Skin epidermis (tissue), 12 donors: ENCODE measurements around the gene RUBCN.
"Not testable (repeated sequence)": the region's sequence is repeated elsewhere in the genome, so short reads cannot be mapped to it uniquely, and the experiment has no call there.

Source experiments
- H3K27ac ChIP-seq, 21 experiments: fragments of 200-600 bp; sonication (generic) in 11 of 21; one replicate each; pipeline ENCODE4 v1.5.0; 2020; ENCODE audit warnings: mild to moderate bottlenecking in 3 of 21, inconsistent platforms in 2 of 21, moderate library complexity in 2 of 21
- H3K4me3 ChIP-seq, 7 experiments: fragments of 200-600 bp; sonication (generic) in 2 of 7; one replicate each; pipeline ENCODE4 v1.5.0; 2020; ENCODE audit warnings: inconsistent platforms in 2 of 7, mild to moderate bottlenecking in 2 of 7, moderate library complexity in 1 of 7

RUBCN gene

GRCh38 chr3:197663367-197664140 is 73.2 kb downstream of the RUBCN start:
- H3K27ac ChIP-seq, H3K4me3 ChIP-seq: not testable (repeated sequence)

DNA sequence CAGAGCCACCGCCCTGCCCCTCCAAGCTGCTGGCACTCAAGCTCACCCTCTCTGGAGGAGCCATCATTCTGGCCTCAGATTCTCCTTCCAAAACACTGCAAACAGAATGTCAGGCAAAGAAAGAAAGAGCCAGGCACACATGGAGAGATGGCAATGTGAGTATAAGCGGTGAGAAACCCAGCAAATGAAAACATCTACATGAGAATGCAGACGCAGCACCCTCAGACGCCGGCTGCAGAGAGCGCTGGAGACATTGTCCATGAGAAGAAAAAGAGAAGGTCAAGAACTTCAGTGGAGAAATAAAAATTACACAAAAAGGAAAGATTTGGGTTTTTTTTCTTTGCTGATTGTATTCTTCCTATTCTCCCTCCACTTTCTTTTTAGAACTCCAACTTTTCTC is 74.4 kb downstream of the RUBCN start:
- not testable (repeated sequence) for H3K4me3 ChIP-seq, H3K27ac ChIP-seq

DNA sequence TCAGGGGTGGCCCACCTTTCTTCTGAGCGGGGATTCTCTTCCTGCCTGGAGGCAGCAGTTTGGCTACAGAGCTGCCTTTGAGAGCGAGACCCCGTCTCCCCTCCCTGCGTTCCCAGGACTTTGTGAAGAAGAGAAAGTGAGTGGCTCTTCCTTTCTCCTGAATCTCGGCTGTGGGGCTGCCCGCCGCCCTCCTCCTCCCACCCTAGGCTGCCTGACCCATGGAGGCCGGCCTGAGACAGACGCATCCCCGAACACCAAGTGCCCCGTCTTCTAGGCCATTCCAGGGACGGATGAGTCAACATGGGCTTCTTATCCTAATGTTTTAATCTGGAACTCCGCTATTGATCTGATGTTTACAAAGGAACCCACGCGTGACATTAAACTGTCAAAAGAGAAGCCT is 74.8 kb downstream of the RUBCN start:
- not testable (repeated sequence) for H3K27ac ChIP-seq, H3K4me3 ChIP-seq

DNA sequence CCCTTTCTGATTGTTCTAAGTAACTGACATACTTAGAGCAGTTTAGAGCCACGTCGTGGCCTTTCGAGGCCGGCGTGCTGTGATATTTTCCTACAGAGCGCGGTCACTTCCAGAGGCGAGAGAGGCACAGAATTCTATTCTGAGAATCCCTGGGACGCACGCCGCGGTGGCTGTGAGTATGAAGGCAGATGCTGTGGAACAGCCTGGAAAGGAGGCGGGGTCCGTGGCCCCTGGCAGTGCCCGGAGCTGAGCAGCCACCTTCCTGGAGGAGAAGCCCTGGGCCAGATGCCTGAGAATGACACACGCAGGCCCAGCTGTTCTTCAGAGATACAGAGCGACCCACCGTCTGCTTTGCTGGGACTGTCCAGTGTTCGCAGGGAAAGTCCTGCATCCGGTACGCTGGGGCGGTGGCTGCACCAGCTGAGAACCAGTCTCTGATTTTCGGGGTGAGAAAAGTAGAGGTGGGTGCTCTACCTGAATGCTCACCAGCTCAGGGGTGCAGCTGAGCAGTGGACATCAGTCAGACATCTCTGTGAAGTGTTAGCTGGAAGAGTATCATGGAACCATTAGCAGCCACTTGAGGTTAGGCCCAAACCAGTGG is 75.4 kb downstream of the RUBCN start:
- not testable (repeated sequence) for H3K4me3 ChIP-seq, H3K27ac ChIP-seq

GRCh38 chr3:197659701-197660100 is 77.0 kb downstream of the RUBCN start:
- H3K27ac ChIP-seq, H3K4me3 ChIP-seq: not testable (repeated sequence)

DNA sequence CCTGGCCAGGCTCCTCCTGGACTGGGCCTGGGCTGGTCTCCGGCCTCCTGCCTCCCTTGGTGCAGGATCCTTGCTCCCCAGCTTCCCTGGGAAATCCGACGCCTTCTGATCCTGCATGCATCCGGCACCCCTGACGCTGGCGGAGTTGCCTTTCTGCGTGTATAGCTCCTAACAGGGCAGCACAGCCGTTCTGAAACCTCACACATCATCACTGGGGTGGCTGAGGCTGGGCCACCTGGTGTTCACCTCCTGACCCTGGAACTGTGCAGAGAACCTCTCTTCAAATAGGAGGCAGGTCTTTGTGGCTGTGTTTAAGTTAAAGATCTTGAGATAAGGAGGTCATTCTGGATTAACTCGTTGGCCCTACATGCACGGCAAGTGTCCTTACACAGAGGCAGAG is 77.6 kb downstream of the RUBCN start:
- not testable (repeated sequence) for H3K27ac ChIP-seq, H3K4me3 ChIP-seq

DNA sequence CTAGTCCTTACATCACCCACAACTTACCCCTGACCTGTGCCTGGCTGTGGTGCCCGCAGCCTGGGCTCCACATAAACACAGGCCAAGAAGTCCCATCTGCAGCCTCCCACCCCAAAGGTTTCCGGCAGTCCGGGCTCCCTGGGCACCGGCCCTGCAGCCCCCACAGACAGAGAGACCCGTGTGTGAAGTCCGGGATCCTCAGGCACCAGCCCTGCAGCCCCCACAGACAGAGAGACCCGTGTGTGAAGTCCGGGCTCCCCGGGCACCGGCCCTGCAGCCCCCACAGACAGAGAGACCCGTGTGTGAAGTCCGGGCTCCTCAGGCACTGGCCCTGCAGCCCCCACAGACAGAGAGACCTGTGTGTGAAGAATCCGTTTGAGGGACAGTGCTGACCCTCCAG is 78.0 kb downstream of the RUBCN start:
- not testable (repeated sequence) for H3K4me3 ChIP-seq

GRCh38 chr3:197657541-197658292 is 79.0 kb downstream of the RUBCN start:
- not testable (repeated sequence) for H3K27ac ChIP-seq, H3K4me3 ChIP-seq

More for the DNA sequence above, 78.0 kb downstream of the RUBCN start:
- H3K27ac ChIP-seq: not testable (repeated sequence)

GRCh38 chr3:197656960-197657359 is 79.7 kb downstream of the RUBCN start:
- H3K4me3 ChIP-seq, H3K27ac ChIP-seq: not testable (repeated sequence)

- H3K4me3 ChIP-seq: not testable (repeated sequence)
These were observed 80.6 kb downstream of the RUBCN start for GRCh38 chr3:197656129-197656528.

GRCh38 chr3:197654998-197655330 is 81.7 kb downstream of the RUBCN start:
- not testable (repeated sequence) for H3K27ac ChIP-seq
- H3K4me3 ChIP-seq: peak overlapping the region in 1 of 7 experiments; percentile 31

More at GRCh38 chr3:197656129-197656528, 80.6 kb downstream of the RUBCN start:
- H3K27ac ChIP-seq: not testable (repeated sequence)

GRCh38 chr3:197654090-197654997 is 82.4 kb downstream of the RUBCN start:
- Histone ChIP-seq H3K27ac (peak overlapping the region in 18 of 21 experiments; percentile 46 to 87 (median 71)), H3K4me3 (peak overlapping the region; percentile 30 to 51 (median 40))

DNA sequence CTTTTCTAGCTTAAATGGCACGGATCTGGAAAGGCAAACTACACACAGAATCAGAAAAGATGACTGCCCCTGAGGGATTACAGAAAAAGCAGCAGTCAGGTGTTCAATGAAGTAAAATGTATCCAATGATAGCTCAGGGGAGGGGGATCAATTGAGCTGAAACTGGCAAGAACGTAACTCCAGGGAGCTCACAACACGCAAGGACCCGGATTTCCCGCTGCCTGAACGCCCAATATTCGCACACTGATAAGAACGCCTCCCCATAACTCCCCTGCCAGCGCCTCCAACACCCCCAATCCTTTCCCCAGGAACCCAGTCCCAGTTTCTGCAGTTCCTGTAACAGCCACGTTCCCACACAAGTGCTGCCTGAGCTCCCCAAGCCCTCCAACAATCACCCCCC is 83.8 kb downstream of the RUBCN start:
- H3K4me3 ChIP-seq, H3K27ac ChIP-seq: not testable (repeated sequence)

GRCh38 chr3:197647649-197648048 is 89.1 kb downstream of the RUBCN start:
- H3K27ac ChIP-seq, H3K4me3 ChIP-seq: not testable (repeated sequence)

GRCh38 chr3:197647191-197647590 is 89.5 kb downstream of the RUBCN start:
- H3K27ac ChIP-seq, H3K4me3 ChIP-seq: not testable (repeated sequence)

GRCh38 chr3:197646294-197646693 is 90.4 kb downstream of the RUBCN start:
- not testable (repeated sequence) for H3K27ac ChIP-seq, H3K4me3 ChIP-seq

DNA sequence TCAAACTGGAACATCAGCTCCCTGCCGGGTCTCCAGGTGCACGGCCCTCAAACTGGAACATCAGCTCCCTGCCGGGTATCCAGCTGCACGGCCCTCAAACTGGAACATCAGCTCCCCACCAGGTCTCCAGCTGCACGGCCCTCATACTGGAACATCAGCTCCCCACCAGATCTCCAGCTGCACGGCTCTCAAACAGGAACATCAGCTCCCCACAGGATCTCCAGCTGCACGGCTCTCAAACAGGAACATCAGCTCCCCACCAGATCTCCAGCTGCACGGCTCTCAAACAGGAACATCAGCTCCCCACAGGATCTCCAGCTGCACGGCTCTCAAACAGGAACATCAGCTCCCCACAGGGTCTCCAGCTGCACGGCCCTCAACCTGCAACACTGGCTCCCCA is 99.1 kb downstream of the RUBCN start:
- not testable (repeated sequence) for H3K27ac ChIP-seq

DNA sequence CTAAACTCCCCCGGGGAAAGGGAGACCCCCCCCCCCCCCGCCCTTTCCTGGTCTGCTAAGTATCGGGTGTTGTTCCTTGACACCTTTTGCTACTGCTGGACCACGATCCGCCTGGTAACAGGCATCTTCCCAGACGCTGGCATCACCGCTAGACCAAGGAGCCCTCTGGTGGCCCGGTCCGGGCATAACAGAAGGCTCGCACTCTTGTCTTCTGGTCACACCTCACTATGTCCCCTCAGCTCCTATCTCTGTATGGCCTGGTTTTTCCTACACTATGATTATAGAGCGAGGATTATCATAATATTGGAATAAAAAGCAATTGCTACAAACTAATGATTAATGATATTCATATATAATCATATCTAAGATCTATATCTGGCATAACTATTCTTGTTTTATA is 104.7 kb downstream of the RUBCN start:
- H3K4me3 ChIP-seq: not testable (repeated sequence)

More for the DNA sequence above, 99.1 kb downstream of the RUBCN start:
- not testable (repeated sequence) for H3K4me3 ChIP-seq

GRCh38 chr3:197630766-197631165 is 105.9 kb downstream of the RUBCN start:
- not testable (repeated sequence) for H3K4me3 ChIP-seq, H3K27ac ChIP-seq

More for the DNA sequence above, 104.7 kb downstream of the RUBCN start:
- not testable (repeated sequence) for H3K27ac ChIP-seq

GRCh38 chr3:197629286-197629685 is 107.4 kb downstream of the RUBCN start:
- H3K4me3 ChIP-seq, H3K27ac ChIP-seq: not testable (repeated sequence)
